K562 (cell line): Measurements from ENCODE around the gene GYG1. TPM values are rescaled to one million over a fixed set of nuclear protein-coding genes. Genes with fewer than 3 reads are reported as not detected.

Experiments
- ATAC-seq: fragments of 200-7000 bp; cut with Tn5 transposase; 3 replicates; pipeline ENCODE4 v1.9.1; 2020; ENCODE audit warnings: moderate library complexity
- BruUV-seq: library from RNA; stranded (reverse); fragments of 400-500 nt; replicated peaks from 2 replicates; lab custom pipeline; 2021; lab: Mats Ljungman, UMichigan
- CTCF ChIA-PET: fragments of 300-600 bp; formaldehyde crosslinking; extraction: SDS; loops from one replicate; lab custom pipeline; 2021; ENCODE audit warnings: low intra/inter-chr PET ratio; lab: Yijun Ruan, JAX
- POLR2A ChIA-PET: fragments of 300-600, 350-650 bp; sonication (Branson Sonifier 250); formaldehyde crosslinking; extraction: SDS; loops from one replicate; lab custom pipeline; 2021; ENCODE audit warnings: antibody characterized with exemption, inconsistent platforms; lab: Yijun Ruan, JAX
- DNase-seq, 4 experiments: peaks; one replicate each; pipeline versions ENCODE4 v3.0.0 to v3.0.0-alpha.2; 2011 to 2018; ENCODE audit warnings: low spot score in 3 of 4, mixed read lengths in 3 of 4; ENCODE audit errors: extremely low read depth in 1 of 4
- FAIRE-seq: peaks from 2 replicates; lab custom pipeline; 2011; peaks lifted over from hg19 to GRCh38; lab: Jason Lieb, UNC
- H2AFZ ChIP-seq: 2 replicates; pipeline ENCODE4 v1.6.0; 2011; ENCODE audit warnings: low read depth, low read length, control low read depth, inconsistent platforms
- H3K27ac ChIP-seq: fragments of 200-600 bp; 3 replicates; pipeline ENCODE4 v1.8.0; 2011; ENCODE audit warnings: low read depth, mild to moderate bottlenecking, control low read depth, inconsistent platforms, low read length, moderate library complexity, mixed read lengths; ENCODE audit errors: extremely low read depth
- H3K27me3 ChIP-seq, 2 experiments: fragments of 300-600 bp in 1 of 2; 2 replicates in 1 of 2; 3 replicates in 1 of 2; pipeline versions ENCODE4 v1.6.0 to v1.8.0; 2011; ENCODE audit warnings: inconsistent platforms in 2 of 2, low read length in 2 of 2, mild to moderate bottlenecking in 1 of 2, mixed read lengths in 1 of 2, moderate library complexity in 1 of 2; ENCODE audit not compliant: control insufficient read depth in 2 of 2, insufficient read depth in 2 of 2
- H3K36me3 ChIP-seq: fragments of 300-600 bp; 3 replicates; pipeline ENCODE4 v1.8.0; 2011; ENCODE audit warnings: mild to moderate bottlenecking, low read length, inconsistent platforms; ENCODE audit not compliant: control insufficient read depth, insufficient read depth
- H3K4me1 ChIP-seq, 2 experiments: fragments of 200-600 bp in 1 of 2; replicated peaks in 1 of 2; 2 replicates in 1 of 2; 3 replicates in 1 of 2; pipeline versions ENCODE4 v1.5.1 to v1.8.0; 2011; ENCODE audit warnings: inconsistent platforms in 2 of 2, low read length in 2 of 2, mild to moderate bottlenecking in 1 of 2, mixed read lengths in 1 of 2, moderate library complexity in 1 of 2; ENCODE audit not compliant: control insufficient read depth in 2 of 2, insufficient read depth in 2 of 2
- H3K4me2 ChIP-seq: 2 replicates; pipeline ENCODE4 v1.6.1; 2011; ENCODE audit warnings: low read length, control low read depth, inconsistent platforms, mixed read lengths; ENCODE audit not compliant: insufficient read depth
- H3K4me3 ChIP-seq: fragments of 200-600 bp; sonication (generic), shearing (Covaris generic); 2 replicates; pipeline ENCODE4 v1.5.1; 2016; ENCODE audit warnings: control low read depth, inconsistent platforms
- H3K79me2 ChIP-seq: fragments of 200-600 bp; 3 replicates; pipeline ENCODE4 v1.8.0; 2011; ENCODE audit warnings: low read length, inconsistent platforms; ENCODE audit not compliant: control insufficient read depth, insufficient read depth
- H3K9ac ChIP-seq, 2 experiments: 2 replicates each; pipeline versions ENCODE4 v1.6.0 to v1.6.1; 2011; ENCODE audit warnings: low read depth in 2 of 2, low read length in 2 of 2, control low read depth in 1 of 2, inconsistent platforms in 1 of 2, mild to moderate bottlenecking in 1 of 2, mixed read lengths in 1 of 2; ENCODE audit not compliant: insufficient read depth in 1 of 2
- H3K9me1 ChIP-seq: one replicate; pipeline ENCODE4 v1.6.0; 2011; ENCODE audit warnings: inconsistent platforms, mild to moderate bottlenecking, low read length, moderate library complexity; ENCODE audit not compliant: control insufficient read depth, insufficient read depth
- H3K9me3 ChIP-seq: replicated peaks from 2 replicates; pipeline ENCODE4 v1.5.1; 2011; ENCODE audit warnings: low read depth, low read length, inconsistent platforms; ENCODE audit not compliant: control insufficient read depth, insufficient read depth
- H4K20me1 ChIP-seq: replicated peaks from 2 replicates; pipeline ENCODE4 v1.6.1; 2011; ENCODE audit warnings: low read length, inconsistent platforms, mixed read lengths; ENCODE audit not compliant: control insufficient read depth, insufficient read depth
- CBFB ChIP-seq: sonication (generic); formaldehyde crosslinking; IDR thresholded peaks from 2 replicates; pipeline ENCODE4 v1.4.0; 2020; ENCODE audit warnings: mild to moderate bottlenecking, missing genetic modification reagents
- FUS ChIP-seq: fragments of 200-400 bp; formaldehyde crosslinking; optimal IDR thresholded peaks from 2 replicates; pipeline ENCODE3; 2017; ENCODE audit warnings: low read depth, low read length
- GTF2F1 ChIP-seq: IDR thresholded peaks from 2 replicates; pipeline ENCODE4 v1.6.1; 2011; ENCODE audit warnings: low read depth, low read length, improper control_type of control experiment
- KAT7 ChIP-seq: sonication (generic); formaldehyde crosslinking; IDR thresholded peaks from 2 replicates; pipeline ENCODE4 v1.8.0; 2022; ENCODE audit warnings: missing genetic modification reagents, mild to moderate bottlenecking, borderline replicate concordance
- PRMT5 ChIP-seq: sonication (generic); formaldehyde crosslinking; IDR thresholded peaks from 2 replicates; pipeline ENCODE4 v1.5.0; 2020; ENCODE audit warnings: missing genetic modification reagents
- RBM17 ChIP-seq: fragments of 200-400 bp; formaldehyde crosslinking; IDR thresholded peaks from 2 replicates; pipeline ENCODE4 v1.6.1; 2017; ENCODE audit warnings: low read depth, mild to moderate bottlenecking, low read length, borderline replicate concordance
- RBM22 ChIP-seq: fragments of 200-400 bp; formaldehyde crosslinking; IDR thresholded peaks from 2 replicates; pipeline ENCODE4 v1.6.1; 2018; ENCODE audit warnings: low read length, low read depth; ENCODE audit not compliant: poor library complexity, severe bottlenecking
- RBM25 ChIP-seq: fragments of 200-400 bp; formaldehyde crosslinking; IDR thresholded peaks from 2 replicates; pipeline ENCODE4 v1.6.1; 2018; ENCODE audit warnings: low read length, low read depth, moderate library complexity; ENCODE audit not compliant: severe bottlenecking
- RBM39 ChIP-seq: fragments of 200-400 bp; formaldehyde crosslinking; optimal IDR thresholded peaks from 2 replicates; pipeline ENCODE3; 2018; ENCODE audit warnings: low read depth, low read length
- SETDB1 ChIP-seq: IDR thresholded peaks from one replicate; pipeline ENCODE4 v1.6.1; 2012; ENCODE audit warnings: low read length, control low read depth, inconsistent platforms
- SP2 ChIP-seq: IDR thresholded peaks from 2 replicates; pipeline ENCODE4 v1.6.1; 2011; ENCODE audit warnings: mild to moderate bottlenecking, low read depth, low read length, moderate library complexity; ENCODE audit not compliant: poor library complexity, severe bottlenecking; ENCODE audit errors: extremely low read depth
- TAF7 ChIP-seq: fragments of 450-650 bp; IDR thresholded peaks from 2 replicates; pipeline ENCODE4 v1.6.1; 2016; ENCODE audit warnings: missing genetic modification characterization, missing compliant biosample characterization
- TCF7L2 ChIP-seq: fragments of 150-350 bp; IDR thresholded peaks from 2 replicates; pipeline ENCODE4 v1.6.1; 2016; ENCODE audit warnings: low read depth, mild to moderate bottlenecking, low read length, moderate library complexity
- WGBS: fragments of 100-300 bp; shearing (Covaris generic); methylation state at CpG from one replicate; pipeline ENCODE4 v1.1.6; 2016; ENCODE audit warnings: low coverage, mixed read lengths; ENCODE audit not compliant: insufficient coverage; ENCODE audit errors: missing lambda C conversion rate; 5-methylcytosine and 5-hydroxymethylcytosine counted together
- in situ Hi-C: fragments of 300-500 bp; cut with MboI; formaldehyde crosslinking; loops from 4 replicates; pipeline ENCODE4 v1.15.0; 2018; ENCODE audit warnings: inconsistent platforms, mixed read lengths
- intact Hi-C: fragments of 100-400 bp; cut with micrococcal nuclease; formaldehyde crosslinking; loops from 2 replicates; pipeline ENCODE4 v1.14.2; 2022
- polyA plus RNA-seq, 8 experiments: library from polyadenylated mRNA; depleted of rRNA in 4 of 8; stranded (reverse) in 5 of 8; unstranded in 3 of 8; fragments of >200 nt; fragmentation: Nextera tagmentation in 2 of 8; fragmentation: Illumina TruSeq in 1 of 8; extraction: Ambion mirVana in 2 of 8; extraction: Trizol in 1 of 8; gene quantifications; 2 replicates each; pipeline versions ENCODE4 v1.2.1 to v1.2.3, GENCODE V29; 2011 to 2014; ENCODE audit warnings: inconsistent platforms in 1 of 8, missing spikeins in 1 of 8
- total RNA-seq, 7 experiments: library from RNA; depleted of rRNA in 6 of 7; stranded (reverse); fragments of >200 nt in 6 of 7; fragmentation: Illumina TruSeq in 2 of 7; extraction: Trizol in 2 of 7; gene quantifications; 2 replicates each; pipeline versions ENCODE4 v1.2.1 to v1.2.3, GENCODE V29; 2011 to 2021; ENCODE audit warnings: low replicate concordance in 1 of 7
- TF ChIP-seq, protein P1 (sequence below): fragments of 450-650 bp; IDR thresholded peaks from 2 replicates; pipeline ENCODE4 v1.6.1; 2016; ENCODE audit warnings: low read depth, mild to moderate bottlenecking, moderate library complexity
- TF ChIP-seq, protein P2 (sequence below): sonication (generic); formaldehyde crosslinking; IDR thresholded peaks from 2 replicates; pipeline ENCODE4 v1.9.0; 2022; ENCODE audit warnings: mild to moderate bottlenecking, missing genetic modification reagents

GYG1 gene
- total and polyA plus RNA-seq, 9 of the 15 experiments (the other 6 are each of a cell fraction or from before 2014, with no cell fraction given) = 14.6 to 38.4 (median 24.6) TPM

DNA sequence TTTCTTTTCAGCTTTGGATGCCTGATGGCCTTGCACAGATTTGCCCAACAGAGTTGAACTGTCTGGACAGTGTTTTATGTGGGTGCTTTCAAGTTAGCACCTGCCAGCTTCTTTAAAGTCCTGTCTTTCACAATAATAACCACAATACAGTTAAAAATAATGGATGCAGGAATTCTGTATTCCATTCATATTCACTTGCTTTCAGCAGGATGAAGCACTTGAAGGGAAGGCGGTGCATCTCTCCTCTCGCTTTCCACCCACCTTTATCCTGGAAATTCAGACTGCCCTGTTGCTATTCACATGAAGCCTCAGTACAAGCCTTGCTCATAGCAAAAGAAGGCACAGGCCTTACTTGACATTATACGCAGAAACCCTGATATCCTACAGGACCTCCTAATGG, 26.5 kb upstream of the GYG1 start:
- no peak for DNase-seq
- Histone ChIP-seq H3K4me3 (no peak overlapping the region), H3K9ac (no peak overlapping the region), H3K4me1 (no peaks in the 10 kb centered on the region), H3K4me2 (no peak overlapping the region), H4K20me1 (no peaks in the 10 kb centered on the region), H3K36me3 (no peaks in the 10 kb centered on the region), H2AFZ (no peak overlapping the region), H3K27me3 (peaks cover 3 to 5% of the 10 kb centered on the region in 2 experiments; a peak in 2 of 5 replicates), H3K9me3 (no peaks in the 10 kb centered on the region), H3K9me1 (no peaks in the 10 kb centered on the region), H3K79me2 (no peaks in the 10 kb centered on the region), H3K27ac (no peak overlapping the region)
- POLR2A ChIA-PET = no interaction called here
- CTCF ChIA-PET = no interaction called here
- 2% methylated on average over 3 of the region's 3 CpGs for WGBS
- intact Hi-C loops (no loop called here), in situ Hi-C loops (loop anchor here (25.0 kb wide), 1 partner anchor 522 kb away; no protein-coding TSS in a partner anchor)
- TF ChIP-seq SP2 = no peak
- no peak for TF ChIP-seq SETDB1
- no peak for TF ChIP-seq RBM25
- no peak for TF ChIP-seq RBM39
- TF ChIP-seq, protein P1, sequence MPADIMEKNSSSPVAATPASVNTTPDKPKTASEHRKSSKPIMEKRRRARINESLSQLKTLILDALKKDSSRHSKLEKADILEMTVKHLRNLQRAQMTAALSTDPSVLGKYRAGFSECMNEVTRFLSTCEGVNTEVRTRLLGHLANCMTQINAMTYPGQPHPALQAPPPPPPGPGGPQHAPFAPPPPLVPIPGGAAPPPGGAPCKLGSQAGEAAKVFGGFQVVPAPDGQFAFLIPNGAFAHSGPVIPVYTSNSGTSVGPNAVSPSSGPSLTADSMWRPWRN = no peak
- TF ChIP-seq RBM17 = no peak
- TF ChIP-seq CBFB = no peak
- no peak for TF ChIP-seq GTF2F1
- no peak for TF ChIP-seq KAT7 (CRISPR knock-in tag)
- TF ChIP-seq RBM22 = no peak
- TF ChIP-seq TCF7L2 = no peak
- TF ChIP-seq TAF7 (tag) = no peak
- TF ChIP-seq FUS = no peak
- TF ChIP-seq, protein P2, sequence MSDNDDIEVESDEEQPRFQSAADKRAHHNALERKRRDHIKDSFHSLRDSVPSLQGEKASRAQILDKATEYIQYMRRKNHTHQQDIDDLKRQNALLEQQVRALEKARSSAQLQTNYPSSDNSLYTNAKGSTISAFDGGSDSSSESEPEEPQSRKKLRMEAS = no peak
- no peak for TF ChIP-seq PRMT5 (CRISPR knock-in tag)
- no peak for FAIRE-seq
- BruUV-seq = no TSS peak
- no peak for ATAC-seq
